ENCODE results near the gene SUPT20H.

GRCh38 chr13:37011788-37012187 is 47.7 kb downstream of the SUPT20H start:
- TF ChIP-seq CTCF (conservative IDR thresholded peaks at IDR 0.05), result no peak
- no peak for TF ChIP-seq ZFX (IDR thresholded peaks at IDR 0.05)
